T-helper 2 cell treated with Interferon-gamma antibody and Interleukin-4, amounts not matched to agents 5 μg/mL and 100 μg/mL, for 36 hours (primary cell): ENCODE results near the gene CYTIP.
A peak's percentile ranks its signal among the peaks of the same experiment; 100 is the strongest.
"Not testable (repeated sequence)": the region's sequence is repeated elsewhere in the genome, so short reads cannot be mapped to it uniquely, and the experiment has no call there.

Experiments used
- DNase-seq: peaks from one replicate; pipeline ENCODE4 v3.0.0; 2021; ENCODE audit warnings: low spot score
- H3K27ac Mint-ChIP-seq: one replicate; pipeline ENCODE4 v1.8.0; 2021; ENCODE audit warnings: mild to moderate bottlenecking, mixed read lengths
- H3K27me3 Mint-ChIP-seq: one replicate; pipeline ENCODE4 v1.8.0; 2021; ENCODE audit warnings: low read depth, mixed read lengths
- H3K36me3 Mint-ChIP-seq: one replicate; pipeline ENCODE4 v1.8.0; 2021; ENCODE audit warnings: low read depth, mixed read lengths
- H3K4me1 Mint-ChIP-seq: one replicate; pipeline ENCODE4 v1.8.0; 2021; ENCODE audit warnings: low read depth, mixed read lengths
- H3K4me3 Mint-ChIP-seq: one replicate; pipeline ENCODE4 v1.8.0; 2022; ENCODE audit warnings: mild to moderate bottlenecking, moderate library complexity, mixed read lengths
- H3K9me3 Mint-ChIP-seq: one replicate; pipeline ENCODE4 v1.8.0; 2021; ENCODE audit warnings: mixed read lengths

CYTIP gene

GRCh38 chr2:157402801-157403485 lies 40.9 kb downstream of the CYTIP start:
- Mint-ChIP-seq H3K27ac (peak overlapping the region; percentile 80), H3K36me3 (peaks cover 70% of the 10 kb centered on the region), H3K9me3 (peaks cover 53% of the 10 kb centered on the region), H3K4me3 (peak overlapping the region; percentile 42), H3K4me1 (peaks cover 51% of the 10 kb centered on the region)
- not testable (repeated sequence) for DNase-seq, H3K27me3 Mint-ChIP-seq

GRCh38 chr2:157395811-157396210 lies 48.1 kb downstream of the CYTIP start:
- no peak overlapping the region for H3K27ac Mint-ChIP-seq
- DNase-seq = no peak
- H3K4me3 Mint-ChIP-seq = no peak overlapping the region
- H3K36me3 Mint-ChIP-seq = peaks cover 43% of the 10 kb centered on the region
- H3K9me3 Mint-ChIP-seq = peaks cover 38% of the 10 kb centered on the region
- peaks cover 6% of the 10 kb centered on the region for H3K4me1 Mint-ChIP-seq
- H3K27me3 Mint-ChIP-seq = no peaks in the 10 kb centered on the region

- Mint-ChIP-seq H3K9me3 (peaks cover 35% of the 10 kb centered on the region), H3K27ac (no peak overlapping the region), H3K4me1 (no peaks in the 10 kb centered on the region), H3K27me3 (no peaks in the 10 kb centered on the region), H3K4me3 (no peak overlapping the region), H3K36me3 (peaks cover 40% of the 10 kb centered on the region)
- no peak for DNase-seq
Observed at GRCh38 chr2:157394928-157395327, 49.0 kb downstream of the CYTIP start.

- Mint-ChIP-seq H3K27me3 (no peaks in the 10 kb centered on the region), H3K4me3 (no peak overlapping the region), H3K4me1 (peaks cover 7% of the 10 kb centered on the region), H3K27ac (no peak overlapping the region), H3K9me3 (peaks cover 37% of the 10 kb centered on the region), H3K36me3 (peaks cover 36% of the 10 kb centered on the region)
- DNase-seq = no peak
Observed at GRCh38 chr2:157393348-157393747, 50.5 kb downstream of the CYTIP start.

GRCh38 chr2:157388827-157389226 lies 55.1 kb downstream of the CYTIP start:
- H3K9me3 Mint-ChIP-seq = peaks cover 48% of the 10 kb centered on the region
- DNase-seq = no peak
- H3K4me3 Mint-ChIP-seq = no peak overlapping the region
- H3K27me3 Mint-ChIP-seq = no peaks in the 10 kb centered on the region
- no peak overlapping the region for H3K27ac Mint-ChIP-seq
- peaks cover 16% of the 10 kb centered on the region for H3K4me1 Mint-ChIP-seq
- H3K36me3 Mint-ChIP-seq = peaks cover 41% of the 10 kb centered on the region

- H3K36me3 Mint-ChIP-seq = peaks cover 33% of the 10 kb centered on the region
- H3K4me1 Mint-ChIP-seq = peaks cover 18% of the 10 kb centered on the region
- no peak for DNase-seq
- no peak overlapping the region for H3K4me3 Mint-ChIP-seq
- H3K27ac Mint-ChIP-seq = no peak overlapping the region
- H3K9me3 Mint-ChIP-seq = peaks cover 40% of the 10 kb centered on the region
- H3K27me3 Mint-ChIP-seq = no peaks in the 10 kb centered on the region
Observed at GRCh38 chr2:157386747-157387146, 57.1 kb downstream of the CYTIP start.

- H3K4me1 Mint-ChIP-seq = peaks cover 20% of the 10 kb centered on the region
- H3K9me3 Mint-ChIP-seq = peaks cover 35% of the 10 kb centered on the region
- H3K27ac Mint-ChIP-seq = no peak overlapping the region
- H3K4me3 Mint-ChIP-seq = no peak overlapping the region
- no peaks in the 10 kb centered on the region for H3K27me3 Mint-ChIP-seq
- peaks cover 29% of the 10 kb centered on the region for H3K36me3 Mint-ChIP-seq
- DNase-seq = no peak
Observed at GRCh38 chr2:157386247-157386646, 57.6 kb downstream of the CYTIP start.

- Mint-ChIP-seq H3K9me3 (peaks cover 34% of the 10 kb centered on the region), H3K4me1 (peaks cover 11% of the 10 kb centered on the region), H3K36me3 (peaks cover 35% of the 10 kb centered on the region), H3K27me3 (no peaks in the 10 kb centered on the region), H3K27ac (no peak overlapping the region), H3K4me3 (no peak overlapping the region)
- DNase-seq = no peak
Observed at GRCh38 chr2:157377861-157378260, 66.0 kb downstream of the CYTIP start.

- Mint-ChIP-seq H3K4me3 (no peak overlapping the region), H3K27me3 (no peaks in the 10 kb centered on the region), H3K27ac (no peak overlapping the region), H3K36me3 (peaks cover 33% of the 10 kb centered on the region), H3K4me1 (peaks cover 5% of the 10 kb centered on the region), H3K9me3 (peaks cover 34% of the 10 kb centered on the region)
- DNase-seq = no peak
Observed at GRCh38 chr2:157376041-157376440, 67.8 kb downstream of the CYTIP start.

- no peak overlapping the region for H3K27ac Mint-ChIP-seq
- no peaks in the 10 kb centered on the region for H3K4me1 Mint-ChIP-seq
- H3K36me3 Mint-ChIP-seq = peaks cover 29% of the 10 kb centered on the region
Observed at GRCh38 chr2:157375384-157375783, 68.5 kb downstream of the CYTIP start.

GRCh38 chr2:157368508-157368907 lies 75.4 kb downstream of the CYTIP start:
- not testable (repeated sequence) for H3K4me3 Mint-ChIP-seq, H3K9me3 Mint-ChIP-seq, H3K4me1 Mint-ChIP-seq, H3K27ac Mint-ChIP-seq, DNase-seq, H3K27me3 Mint-ChIP-seq
- peaks cover 19% of the 10 kb centered on the region for H3K36me3 Mint-ChIP-seq

More at GRCh38 chr2:157375384-157375783, 68.5 kb downstream of the CYTIP start:
- H3K9me3 Mint-ChIP-seq = peaks cover 34% of the 10 kb centered on the region
- no peaks in the 10 kb centered on the region for H3K27me3 Mint-ChIP-seq
- H3K4me3 Mint-ChIP-seq = no peak overlapping the region
- no peak for DNase-seq

- peaks cover 12% of the 10 kb centered on the region for H3K4me1 Mint-ChIP-seq
- H3K27me3 Mint-ChIP-seq = no peaks in the 10 kb centered on the region
Observed at GRCh38 chr2:157367704-157368103, 76.2 kb downstream of the CYTIP start.

More at GRCh38 chr2:157367704-157368103, 76.2 kb downstream of the CYTIP start:
- Mint-ChIP-seq H3K4me3 (no peak overlapping the region), H3K36me3 (peaks cover 24% of the 10 kb centered on the region), H3K9me3 (peaks cover 18% of the 10 kb centered on the region), H3K27ac (no peak overlapping the region)
- DNase-seq = no peak
